Upper lobe of right lung (tissue), 1 donor: ENCODE data around the gene ANKMY1. TPM values are rescaled to one million over a fixed set of nuclear protein-coding genes. Genes with fewer than 3 reads are reported as not detected.

Source experiments
- ATAC-seq: fragments of 200-7000 bp; cut with Tn5 transposase; one replicate; pipeline ENCODE4 v1.9.1; 2020; ENCODE audit warnings: mild to moderate bottlenecking, moderate library complexity
- DNase-seq: peaks from one replicate; pipeline ENCODE4 v3.0.0-alpha.2; 2020
- H3K27ac ChIP-seq: fragments of 200-600 bp; one replicate; pipeline ENCODE4 v1.8.0; 2022
- H3K27me3 ChIP-seq: fragments of 200-600 bp; one replicate; pipeline ENCODE4 v1.8.0; 2022; ENCODE audit warnings: mild to moderate bottlenecking
- H3K36me3 ChIP-seq: fragments of 200-600 bp; one replicate; pipeline ENCODE4 v1.8.0; 2022
- H3K4me1 ChIP-seq: fragments of 200-600 bp; one replicate; pipeline ENCODE4 v1.8.0; 2022
- H3K4me3 ChIP-seq: fragments of 200-600 bp; one replicate; pipeline ENCODE4 v1.8.0; 2022; ENCODE audit warnings: mild to moderate bottlenecking
- H3K9me3 ChIP-seq: fragments of 200-600 bp; one replicate; pipeline ENCODE4 v1.8.0; 2022
- CTCF ChIP-seq: fragments of 200-600 bp; IDR thresholded peaks from one replicate; pipeline ENCODE4 v1.8.0; 2022; ENCODE audit warnings: antibody characterized with exemption
- intact Hi-C: fragments of 100-400 bp; cut with DNase I; formaldehyde crosslinking; loops from one replicate; pipeline ENCODE4 v1.11.0; 2022
- total RNA-seq: library from RNA; stranded (reverse); fragmentation: NEBNext Ultra II Directional; extraction: Animal tissue kit (Norgen Biotek cat#: 25700); gene quantifications from one replicate; pipeline ENCODE4 v1.2.1, GENCODE V29; 2021
- donor health status: DM: no; HTN: yes; CAD: no; lungs with severe emphysema.

ANKMY1 gene
- total RNA-seq, 1 donor from 2014 or later = 19.3 TPM

- H3K4me3 ChIP-seq = no peak overlapping the region
- TF ChIP-seq CTCF = no peak
- no peak for DNase-seq
- H3K36me3 ChIP-seq = no peaks in the 10 kb centered on the region
- ATAC-seq = no peak
- intact Hi-C loops = no loop called here
- H3K27me3 ChIP-seq = no peaks in the 10 kb centered on the region
- H3K9me3 ChIP-seq = peaks cover 12% of the 10 kb centered on the region
- no peak overlapping the region for H3K27ac ChIP-seq
- H3K4me1 ChIP-seq = no peaks in the 10 kb centered on the region
Measured at GRCh38 chr2:240531038-240531437, 26.8 kb downstream of the ANKMY1 start.

GRCh38 chr2:240530181-240530580 is 27.6 kb downstream of the ANKMY1 start:
- Histone ChIP-seq H3K27ac (no peak overlapping the region), H3K9me3 (peaks cover 12% of the 10 kb centered on the region), H3K27me3 (no peaks in the 10 kb centered on the region), H3K4me1 (no peaks in the 10 kb centered on the region), H3K36me3 (no peaks in the 10 kb centered on the region), H3K4me3 (no peak overlapping the region)
- ATAC-seq (no peak), DNase-seq (no peak)
- intact Hi-C loops = no loop called here
- TF ChIP-seq CTCF = no peak

GRCh38 chr2:240529344-240529999 is 28.3 kb downstream of the ANKMY1 start:
- H3K27me3 ChIP-seq = no peaks in the 10 kb centered on the region
- no peak overlapping the region for H3K4me3 ChIP-seq
- no peaks in the 10 kb centered on the region for H3K36me3 ChIP-seq
- no peaks in the 10 kb centered on the region for H3K4me1 ChIP-seq
- DNase-seq (no peak), ATAC-seq (peak; percentile 63)
- H3K9me3 ChIP-seq = peaks cover 12% of the 10 kb centered on the region
- TF ChIP-seq CTCF = no peak
- H3K27ac ChIP-seq = no peak overlapping the region
- intact Hi-C loops = no loop called here

- no peak overlapping the region for H3K27ac ChIP-seq
- H3K27me3 ChIP-seq = no peaks in the 10 kb centered on the region
- no peak overlapping the region for H3K4me3 ChIP-seq
- H3K9me3 ChIP-seq = peaks cover 12% of the 10 kb centered on the region
- intact Hi-C loops = no loop called here
- no peak for ATAC-seq
- peaks cover 5% of the 10 kb centered on the region for H3K36me3 ChIP-seq
- no peak for TF ChIP-seq CTCF
- DNase-seq = no peak
- H3K4me1 ChIP-seq = no peaks in the 10 kb centered on the region
Measured at GRCh38 chr2:240528406-240529040, 29.3 kb downstream of the ANKMY1 start.

GRCh38 chr2:240527153-240527750 is 30.5 kb downstream of the ANKMY1 start:
- Histone ChIP-seq H3K9me3 (peaks cover 8% of the 10 kb centered on the region), H3K4me3 (no peak overlapping the region), H3K4me1 (no peaks in the 10 kb centered on the region), H3K27ac (no peak overlapping the region), H3K27me3 (no peaks in the 10 kb centered on the region), H3K36me3 (peaks cover 10% of the 10 kb centered on the region)
- no peak for TF ChIP-seq CTCF
- intact Hi-C loops = no loop called here
- no peak for ATAC-seq
- no peak for DNase-seq
